Measurements from ENCODE around the gene MTTP. TPM values are rescaled to one million over a fixed set of nuclear protein-coding genes. Genes with fewer than 3 reads are reported as not detected.

Gene MTTP
- total RNA-seq, 2 donors from 2014 or later = 0.51 to 1.1 TPM

GRCh38 chr4:99593781-99594641 is 19.4 kb downstream of the MTTP start:
- H3K36me3 ChIP-seq = no peaks in the 10 kb centered on the region
- H3K27ac ChIP-seq = no peak overlapping the region
- no peak overlapping the region for H3K4me3 ChIP-seq
- no peak for DNase-seq (ENCODE audit: low spot score)
- TF ChIP-seq, protein P1, sequence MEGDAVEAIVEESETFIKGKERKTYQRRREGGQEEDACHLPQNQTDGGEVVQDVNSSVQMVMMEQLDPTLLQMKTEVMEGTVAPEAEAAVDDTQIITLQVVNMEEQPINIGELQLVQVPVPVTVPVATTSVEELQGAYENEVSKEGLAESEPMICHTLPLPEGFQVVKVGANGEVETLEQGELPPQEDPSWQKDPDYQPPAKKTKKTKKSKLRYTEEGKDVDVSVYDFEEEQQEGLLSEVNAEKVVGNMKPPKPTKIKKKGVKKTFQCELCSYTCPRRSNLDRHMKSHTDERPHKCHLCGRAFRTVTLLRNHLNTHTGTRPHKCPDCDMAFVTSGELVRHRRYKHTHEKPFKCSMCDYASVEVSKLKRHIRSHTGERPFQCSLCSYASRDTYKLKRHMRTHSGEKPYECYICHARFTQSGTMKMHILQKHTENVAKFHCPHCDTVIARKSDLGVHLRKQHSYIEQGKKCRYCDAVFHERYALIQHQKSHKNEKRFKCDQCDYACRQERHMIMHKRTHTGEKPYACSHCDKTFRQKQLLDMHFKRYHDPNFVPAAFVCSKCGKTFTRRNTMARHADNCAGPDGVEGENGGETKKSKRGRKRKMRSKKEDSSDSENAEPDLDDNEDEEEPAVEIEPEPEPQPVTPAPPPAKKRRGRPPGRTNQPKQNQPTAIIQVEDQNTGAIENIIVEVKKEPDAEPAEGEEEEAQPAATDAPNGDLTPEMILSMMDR (IDR thresholded peaks at IDR 0.05) = no peak
- H3K4me1 ChIP-seq = no peaks in the 10 kb centered on the region
- no peaks in the 10 kb centered on the region for H3K9me3 ChIP-seq
- no peaks in the 10 kb centered on the region for H3K27me3 ChIP-seq

GRCh38 chr4:99594818-99595217 is 20.2 kb downstream of the MTTP start:
- no peaks in the 10 kb centered on the region for H3K36me3 ChIP-seq
- no peak overlapping the region for H3K27ac ChIP-seq
- no peaks in the 10 kb centered on the region for H3K9me3 ChIP-seq
- H3K4me1 ChIP-seq = no peaks in the 10 kb centered on the region
- TF ChIP-seq, protein P1 (IDR thresholded peaks at IDR 0.05) = no peak
- H3K4me3 ChIP-seq = no peak overlapping the region
- no peaks in the 10 kb centered on the region for H3K27me3 ChIP-seq
- DNase-seq (ENCODE audit: low spot score) = no peak

- Histone ChIP-seq H3K9me3 (no peaks in the 10 kb centered on the region), H3K36me3 (no peaks in the 10 kb centered on the region), H3K4me1 (peaks cover 0 to 9% of the 10 kb centered on the region in 2 donors), H3K27me3 (no peaks in the 10 kb centered on the region), H3K4me3 (no peak overlapping the region), H3K27ac (no peak overlapping the region)
- TF ChIP-seq, protein P1 (IDR thresholded peaks at IDR 0.05) = no peak
- no peak for DNase-seq (ENCODE audit: low spot score)
These were observed 32.1 kb downstream of the MTTP start for GRCh38 chr4:99606716-99607115.

GRCh38 chr4:99608417-99608816 is 33.8 kb downstream of the MTTP start:
- Histone ChIP-seq H3K4me3 (no peak overlapping the region), H3K27me3 (no peaks in the 10 kb centered on the region), H3K36me3 (no peaks in the 10 kb centered on the region), H3K9me3 (no peaks in the 10 kb centered on the region), H3K4me1 (peaks cover 0 to 9% of the 10 kb centered on the region in 2 donors), H3K27ac (no peak overlapping the region)
- no peak for DNase-seq (ENCODE audit: low spot score)
- TF ChIP-seq, protein P1 (IDR thresholded peaks at IDR 0.05) = no peak

DNA sequence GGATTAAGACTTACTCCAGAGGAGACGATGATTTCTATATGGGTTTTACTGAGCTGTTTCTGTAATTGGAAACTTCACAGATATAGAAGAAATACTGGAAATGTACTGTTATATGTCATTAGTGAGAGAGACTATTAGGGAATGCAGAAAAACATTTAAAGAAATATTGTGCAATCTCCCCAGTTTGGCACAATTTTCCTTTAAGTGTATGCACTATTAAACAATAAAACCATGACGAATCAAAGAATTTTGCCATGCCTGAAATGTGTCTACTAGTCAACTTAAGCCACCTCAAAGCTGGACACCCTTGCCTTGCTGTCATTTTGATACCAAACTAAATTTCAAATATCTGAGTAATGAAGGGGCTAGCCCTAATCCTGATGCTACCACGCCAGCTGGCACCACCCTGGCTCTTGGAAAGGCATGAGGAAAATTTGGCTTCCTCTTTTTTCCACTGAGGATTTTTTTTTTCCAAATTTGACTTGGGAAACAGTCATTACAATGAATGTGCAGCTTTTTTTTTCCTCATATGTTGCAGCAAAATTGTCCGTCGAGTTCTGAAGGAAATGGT is 36.1 kb downstream of the MTTP start:
- Histone ChIP-seq H3K9me3 (no peaks in the 10 kb centered on the region), H3K4me3 (no peak overlapping the region), H3K4me1 (peaks cover 0 to 14% of the 10 kb centered on the region in 2 donors), H3K27ac (no peak overlapping the region), H3K27me3 (no peaks in the 10 kb centered on the region), H3K36me3 (no peaks in the 10 kb centered on the region)
- no peak for DNase-seq (ENCODE audit: low spot score)
- TF ChIP-seq, protein P1 (IDR thresholded peaks at IDR 0.05) = no peak
